ENCODE data around the gene KRT72. TPM values are rescaled to one million over a fixed set of nuclear protein-coding genes. Genes with fewer than 3 reads are reported as not detected.

The KRT72 gene
- polyA plus RNA-seq, 4 donors, result 0.11 TPM; not detected in 3

- no peak for DNase-seq (ENCODE audit: low read depth in 4 of 4, low spot score in 3 of 4)
Observed at GRCh38 chr12:52551216-52551865, 49.9 kb downstream of the KRT72 start.

- DNase-seq (ENCODE audit: low read depth in 4 of 4, low spot score in 3 of 4), result no peak
Observed at GRCh38 chr12:52546126-52546525, 55.1 kb downstream of the KRT72 start.

- DNase-seq (ENCODE audit: low read depth in 4 of 4, low spot score in 3 of 4), result no peak
Observed at GRCh38 chr12:52543985-52544883, 57.0 kb downstream of the KRT72 start.

GRCh38 chr12:52542785-52543318 is 58.4 kb downstream of the KRT72 start:
- DNase-seq (ENCODE audit: low read depth in 4 of 4, low spot score in 3 of 4), result no peak

DNA sequence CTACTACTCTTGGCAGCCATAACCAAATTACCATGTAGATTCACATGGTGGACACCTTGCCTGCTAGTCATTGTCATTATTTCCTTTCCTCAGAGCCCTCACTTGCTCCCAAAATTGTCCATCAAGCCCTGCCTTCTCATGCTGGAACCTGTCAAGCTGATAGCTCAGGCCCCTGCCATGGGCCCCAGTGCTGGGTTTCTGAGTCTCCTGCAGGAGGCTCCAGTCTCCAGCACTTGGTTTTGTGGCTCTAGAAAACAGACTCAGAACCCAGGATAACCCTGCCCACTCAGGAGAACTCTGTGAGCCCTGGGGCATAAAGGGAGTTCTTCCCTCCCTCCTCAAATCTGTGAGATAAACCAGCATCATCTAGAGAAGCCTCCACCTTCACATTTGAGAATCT is 59.1 kb downstream of the KRT72 start:
- no peak for DNase-seq (ENCODE audit: low read depth in 4 of 4, low spot score in 3 of 4)

DNA sequence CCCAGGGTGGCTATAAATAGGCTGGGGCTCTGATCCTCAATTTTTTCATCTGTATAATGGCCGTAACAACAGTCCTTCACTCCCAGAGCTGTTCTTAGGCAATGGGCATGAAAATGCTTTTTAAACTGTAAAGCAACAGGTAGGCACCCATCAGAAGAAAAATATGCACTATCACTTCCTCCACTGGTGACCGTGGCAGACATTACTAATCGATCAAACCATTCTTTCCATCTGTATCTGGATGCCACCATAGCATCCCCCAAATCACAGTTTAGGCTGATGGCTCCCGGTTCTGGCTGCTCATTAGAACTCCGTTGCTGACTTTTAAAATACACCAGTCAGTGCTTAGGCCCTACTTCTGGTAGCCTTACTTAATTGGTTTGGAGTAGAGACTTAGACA is 59.6 kb downstream of the KRT72 start:
- DNase-seq (ENCODE audit: low read depth in 4 of 4, low spot score in 3 of 4), result no peak

GRCh38 chr12:52540531-52540930 is 60.7 kb downstream of the KRT72 start:
- no peak for DNase-seq (ENCODE audit: low read depth in 4 of 4, low spot score in 3 of 4)

DNA sequence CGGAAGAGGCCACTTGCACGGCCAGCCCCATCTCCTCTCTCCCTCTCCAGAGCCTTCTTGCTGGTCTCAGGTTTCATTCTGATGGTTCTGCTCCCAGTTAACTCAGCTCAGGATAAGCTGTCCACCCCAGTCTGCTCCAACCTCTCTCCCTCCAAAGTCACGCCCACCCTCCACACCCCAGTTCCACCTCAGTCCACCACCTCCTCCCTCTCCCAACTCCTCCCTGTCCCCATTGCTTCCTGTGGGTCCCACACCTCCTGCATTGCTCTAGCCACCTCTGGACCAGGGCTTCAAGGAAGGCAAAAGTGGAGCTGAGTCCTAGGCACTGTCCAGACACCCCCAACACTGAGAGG is 61.5 kb downstream of the KRT72 start:
- no peak for DNase-seq (ENCODE audit: low read depth in 4 of 4, low spot score in 3 of 4)

DNA sequence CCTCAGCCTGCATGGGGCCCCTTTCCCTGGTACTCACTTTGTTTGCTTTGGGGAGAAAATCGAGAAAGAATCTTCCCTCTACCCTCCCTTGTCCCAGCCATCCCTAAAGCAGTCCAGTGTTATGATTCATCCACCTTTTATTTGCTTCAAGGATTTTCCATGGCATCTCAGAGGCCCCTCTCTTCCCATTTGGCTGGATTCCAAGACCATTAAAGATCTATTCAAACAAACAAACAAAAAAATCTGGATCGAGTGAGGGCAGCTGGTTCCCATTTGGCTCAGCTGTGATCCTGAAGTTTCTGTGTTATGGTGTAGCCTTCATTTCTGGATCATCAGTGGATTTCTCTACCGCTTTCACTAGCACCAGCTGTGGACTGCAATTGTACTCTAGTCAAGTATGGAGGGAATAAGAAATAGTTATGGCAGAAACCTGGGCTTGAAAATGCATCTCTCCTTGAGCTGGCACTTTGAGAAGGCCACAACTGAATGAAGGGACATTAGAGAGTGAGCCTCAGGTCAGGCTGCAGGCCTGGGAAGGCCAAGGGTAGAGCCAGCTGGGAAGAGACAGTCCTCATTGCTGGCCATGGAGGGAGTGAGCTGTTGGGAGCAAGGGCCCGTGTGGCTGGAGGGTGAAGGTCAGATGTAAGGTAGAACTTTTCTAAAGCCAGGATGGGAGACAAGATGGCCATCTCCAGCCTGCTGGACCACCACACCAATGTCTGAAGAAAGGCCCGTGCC is 62.0 kb downstream of the KRT72 start:
- peak in 3 of 4 donors; percentile 9 to 18 (median 15) for DNase-seq (ENCODE audit: low read depth in 4 of 4, low spot score in 3 of 4)

GRCh38 chr12:52537101-52537500 is 64.2 kb downstream of the KRT72 start:
- no peak for DNase-seq (ENCODE audit: low read depth in 4 of 4, low spot score in 3 of 4)

Other genes with a start within 250 kb of the KRT72 start
- not detected for gene KRT85, start 234.0 kb downstream of the KRT72 start, polyA plus RNA-seq (ENCODE audit: insufficient read length in 4 of 4)
- gene KRT84, start 215.8 kb downstream of the KRT72 start, polyA plus RNA-seq (ENCODE audit: insufficient read length in 4 of 4), result not detected
- gene KRT82, start 195.1 kb downstream of the KRT72 start, polyA plus RNA-seq (ENCODE audit: insufficient read length in 4 of 4), result not detected
- gene KRT75, start 167.1 kb downstream of the KRT72 start, polyA plus RNA-seq (ENCODE audit: insufficient read length in 4 of 4), result not detected
- gene KRT6B, start 149.3 kb downstream of the KRT72 start, polyA plus RNA-seq (ENCODE audit: insufficient read length in 4 of 4), result not detected
- gene KRT6C, start 127.7 kb downstream of the KRT72 start, polyA plus RNA-seq (ENCODE audit: insufficient read length in 4 of 4), result not detected
- under 1 TPM in 1 of 4 donors, not detected in 3; 0.10 TPM for gene KRT6A, start 108.2 kb downstream of the KRT72 start, polyA plus RNA-seq (ENCODE audit: insufficient read length in 4 of 4)
- gene KRT5, start 81.1 kb downstream of the KRT72 start, polyA plus RNA-seq (ENCODE audit: insufficient read length in 4 of 4), result 1 to 10 TPM in 2 of 4 donors, under 1 TPM in 2; 0.28 to 1.9 (median 0.98) TPM
- gene KRT71, start 48.3 kb downstream of the KRT72 start, polyA plus RNA-seq (ENCODE audit: insufficient read length in 4 of 4), result not detected
- gene KRT74, start 27.6 kb downstream of the KRT72 start, polyA plus RNA-seq (ENCODE audit: insufficient read length in 4 of 4), result not detected
- not detected for gene KRT73, start 17.1 kb upstream of the KRT72 start, polyA plus RNA-seq (ENCODE audit: insufficient read length in 4 of 4)
- not detected for gene KRT2, start 50.7 kb upstream of the KRT72 start, polyA plus RNA-seq (ENCODE audit: insufficient read length in 4 of 4)
- under 1 TPM; 0.07 to 0.43 (median 0.29) TPM for gene KRT1, start 78.9 kb upstream of the KRT72 start, polyA plus RNA-seq (ENCODE audit: insufficient read length in 4 of 4)
- gene KRT77, start 102.1 kb upstream of the KRT72 start, polyA plus RNA-seq (ENCODE audit: insufficient read length in 4 of 4), result not detected
- not detected for gene KRT76, start 175.9 kb upstream of the KRT72 start, polyA plus RNA-seq (ENCODE audit: insufficient read length in 4 of 4)
- gene KRT3, start 194.7 kb upstream of the KRT72 start, polyA plus RNA-seq (ENCODE audit: insufficient read length in 4 of 4), result not detected
- gene KRT4, start 212.7 kb upstream of the KRT72 start, polyA plus RNA-seq (ENCODE audit: insufficient read length in 4 of 4), result under 1 TPM; 0.28 to 0.58 (median 0.34) TPM
- not detected for gene KRT79, start 232.8 kb upstream of the KRT72 start, polyA plus RNA-seq (ENCODE audit: insufficient read length in 4 of 4)
- gene KRT78, start 247.5 kb upstream of the KRT72 start, polyA plus RNA-seq (ENCODE audit: insufficient read length in 4 of 4), result under 1 TPM in 1 of 4 donors, not detected in 3; 0.05 TPM

Data from right renal pelvis (tissue), 4 donors.